Amniotic epithelial cell (primary cell): Measurements from ENCODE around the gene NR3C2.

ENCODE experiments used
- DNase-seq: peaks from one replicate; pipeline ENCODE4 v3.0.0-alpha.2; 2010; ENCODE audit warnings: low read depth

NR3C2 gene

GRCh38 chr4:148072789-148073188 lies 369.4 kb downstream of the NR3C2 start:
- DNase-seq = no peak

- no peak for DNase-seq
Observed at GRCh38 chr4:148071009-148071408, 371.2 kb downstream of the NR3C2 start.

GRCh38 chr4:148069895-148070178 lies 372.4 kb downstream of the NR3C2 start:
- no peak for DNase-seq

GRCh38 chr4:148069086-148069894 lies 372.9 kb downstream of the NR3C2 start:
- no peak for DNase-seq

- DNase-seq = no peak
Observed at GRCh38 chr4:148068065-148068911, 373.9 kb downstream of the NR3C2 start.

GRCh38 chr4:148067301-148067916 lies 374.8 kb downstream of the NR3C2 start:
- DNase-seq = no peak

GRCh38 chr4:148065075-148065474 lies 377.1 kb downstream of the NR3C2 start:
- peak; percentile 87 for DNase-seq

GRCh38 chr4:148064451-148064850 lies 377.8 kb downstream of the NR3C2 start:
- DNase-seq = no peak

- DNase-seq = no peak
Observed at GRCh38 chr4:148062301-148062950, 379.8 kb downstream of the NR3C2 start.

GRCh38 chr4:148061795-148062194 lies 380.4 kb downstream of the NR3C2 start:
- no peak for DNase-seq

- no peak for DNase-seq
Observed at GRCh38 chr4:148061141-148061481, 381.1 kb downstream of the NR3C2 start.

GRCh38 chr4:148060264-148061140 lies 381.7 kb downstream of the NR3C2 start:
- DNase-seq = no peak

- no peak for DNase-seq
Observed at GRCh38 chr4:148059617-148060180, 382.5 kb downstream of the NR3C2 start.

GRCh38 chr4:148057984-148058859 lies 384.0 kb downstream of the NR3C2 start:
- no peak for DNase-seq

GRCh38 chr4:148057516-148057915 lies 384.7 kb downstream of the NR3C2 start:
- no peak for DNase-seq

- DNase-seq = peak; percentile 60
Observed at GRCh38 chr4:148056879-148057278, 385.3 kb downstream of the NR3C2 start.

GRCh38 chr4:148055844-148056243 lies 386.4 kb downstream of the NR3C2 start:
- DNase-seq = no peak

GRCh38 chr4:148054275-148054674 lies 387.9 kb downstream of the NR3C2 start:
- no peak for DNase-seq

- peak; percentile 24 for DNase-seq
Observed at GRCh38 chr4:148053298-148054003, 388.8 kb downstream of the NR3C2 start.

GRCh38 chr4:148052448-148052847 lies 389.8 kb downstream of the NR3C2 start:
- DNase-seq = peak; percentile 42
